ENCODE data around the gene AJAP1. TPM values are rescaled to one million over a fixed set of nuclear protein-coding genes. Genes with fewer than 3 reads are reported as not detected.

AJAP1 gene
- total and polyA plus RNA-seq, 2 of the 8 experiments (the other 6 are each of a cell fraction or from before 2014, with no cell fraction given), result 1.9 to 6.2 TPM

DNA sequence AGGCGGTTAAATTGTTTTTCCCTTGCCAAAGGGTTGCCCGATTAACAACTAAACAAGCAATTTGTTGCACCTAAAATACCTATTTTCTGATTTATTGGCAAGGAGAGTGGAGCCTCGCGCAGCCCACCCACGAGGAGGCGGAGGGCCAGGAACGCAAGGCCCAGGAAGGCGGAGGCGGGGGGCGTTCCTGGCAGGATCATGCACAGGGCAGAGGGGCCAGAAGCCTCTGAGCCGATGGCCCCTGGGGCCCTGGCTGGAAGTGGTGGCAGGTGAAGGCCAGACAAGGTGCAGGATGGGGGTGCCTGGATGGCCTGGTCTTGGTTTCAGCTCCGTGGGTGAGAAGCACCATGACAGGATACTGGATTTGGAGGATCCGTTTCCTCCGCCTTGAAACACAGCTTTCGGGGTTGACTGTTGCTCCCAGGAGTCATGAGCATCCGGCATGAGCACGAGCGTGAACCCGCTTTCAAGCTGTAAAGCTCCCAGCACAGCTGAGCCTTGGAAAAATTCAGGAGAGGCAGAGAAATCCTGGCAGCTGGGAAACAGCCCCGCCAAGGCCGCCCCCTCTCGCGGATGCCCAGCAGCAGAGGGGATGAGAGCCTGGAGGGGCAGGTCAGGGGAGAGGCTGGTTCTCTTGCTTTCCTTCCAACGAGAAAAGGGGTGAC is 35.0 kb downstream of the AJAP1 start (continued):
- TF ChIP-seq CTBP2 (IDR thresholded peaks at IDR 0.05; ENCODE audit: borderline replicate concordance, insufficient read depth, insufficient read length, low read length), result no peak

All from H1 (cell line).